GM20431 (cell line): ENCODE results near the gene SPX.

Experiments used
- in situ Hi-C: fragments of 300-500 bp; cut with MseI, MboI; formaldehyde crosslinking; loops from one replicate; pipeline ENCODE4 v1.15.0; 2020; ENCODE audit warnings: low sequenced_read_pairs; ENCODE audit not compliant: unreplicated experiment

Gene SPX, protein sequence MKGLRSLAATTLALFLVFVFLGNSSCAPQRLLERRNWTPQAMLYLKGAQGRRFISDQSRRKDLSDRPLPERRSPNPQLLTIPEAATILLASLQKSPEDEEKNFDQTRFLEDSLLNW

DNA sequence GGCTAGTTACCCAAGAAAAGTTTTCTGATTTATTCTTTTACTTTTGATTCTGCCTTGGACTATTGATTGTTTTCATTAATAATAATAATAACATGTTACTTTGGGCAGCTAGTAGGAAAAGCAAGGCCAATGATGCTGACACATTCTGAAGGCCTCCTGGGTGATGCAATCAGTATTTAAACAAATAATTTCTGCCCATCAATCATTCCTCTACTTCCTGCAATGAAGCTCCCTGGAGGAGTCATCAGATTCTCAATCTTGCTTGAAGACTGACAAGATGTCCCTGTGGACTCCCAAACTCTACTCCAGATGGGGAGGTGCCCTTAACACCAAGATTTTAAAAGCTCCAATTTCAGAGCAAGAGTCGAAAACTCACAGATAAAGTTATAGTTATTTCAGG, at the start of gene SPX:
TSS of gene SPX (plus strand) at position 244 of the 400 bp plus-strand sequence. CDS start 177 bp downstream, outside the sequence.
- in situ Hi-C loops = no loop called here

- in situ Hi-C loops = no loop called here
These were observed 49.1 kb upstream of the SPX start for GRCh38 chr12:21476949-21477348.

DNA sequence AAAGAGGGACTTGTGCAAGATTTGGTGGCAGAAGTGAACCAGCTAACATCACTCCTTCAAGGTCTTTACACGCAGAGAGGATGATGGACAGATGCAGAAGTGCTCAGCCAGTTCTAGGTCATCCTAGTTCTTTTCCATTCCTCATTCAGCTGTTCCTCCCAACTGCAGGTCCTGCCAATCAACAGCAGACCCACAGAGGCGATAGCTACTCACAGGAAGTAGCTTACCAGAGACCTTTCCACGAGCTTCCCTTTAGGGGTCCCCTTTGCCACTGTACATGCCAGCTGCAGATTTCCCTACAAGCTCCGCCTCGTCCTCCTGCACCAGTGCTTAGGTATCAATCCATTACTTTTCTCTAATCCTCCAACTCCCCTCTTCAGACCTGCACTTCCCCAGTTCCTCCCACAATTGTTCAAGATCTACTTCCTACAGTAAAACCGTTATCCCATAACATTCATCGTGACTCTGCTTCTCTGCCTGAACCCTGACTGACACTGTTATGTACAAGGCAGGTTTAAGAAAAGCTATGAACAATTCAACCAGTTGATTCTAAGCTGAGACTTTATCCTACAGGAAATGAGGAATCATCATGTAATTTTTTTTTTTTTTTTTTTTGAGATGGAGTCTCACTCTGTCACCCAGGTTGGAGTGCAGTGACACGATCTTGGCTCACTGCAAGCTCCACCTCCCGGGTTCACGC, 47.2 kb upstream of the SPX start:
- in situ Hi-C loops = no loop called here

DNA sequence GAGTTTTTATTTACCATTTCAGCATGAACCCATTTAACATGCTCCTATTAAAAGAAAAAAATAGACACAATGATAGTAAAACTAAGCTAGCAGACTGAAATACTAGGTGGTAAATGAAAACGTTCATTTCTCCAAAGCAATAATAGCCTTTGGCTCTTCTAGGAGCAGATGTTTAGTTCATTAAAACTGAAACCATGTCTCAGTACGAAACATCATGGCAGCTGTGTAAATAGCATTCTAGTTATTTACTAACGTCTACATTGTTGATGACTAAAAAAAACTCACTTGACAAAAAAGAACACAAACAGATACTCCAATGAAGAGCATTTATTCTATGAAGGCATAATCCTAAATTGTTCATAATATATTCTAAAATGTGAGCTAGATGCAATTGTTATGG, 42.6 kb upstream of the SPX start:
- in situ Hi-C loops = no loop called here

DNA sequence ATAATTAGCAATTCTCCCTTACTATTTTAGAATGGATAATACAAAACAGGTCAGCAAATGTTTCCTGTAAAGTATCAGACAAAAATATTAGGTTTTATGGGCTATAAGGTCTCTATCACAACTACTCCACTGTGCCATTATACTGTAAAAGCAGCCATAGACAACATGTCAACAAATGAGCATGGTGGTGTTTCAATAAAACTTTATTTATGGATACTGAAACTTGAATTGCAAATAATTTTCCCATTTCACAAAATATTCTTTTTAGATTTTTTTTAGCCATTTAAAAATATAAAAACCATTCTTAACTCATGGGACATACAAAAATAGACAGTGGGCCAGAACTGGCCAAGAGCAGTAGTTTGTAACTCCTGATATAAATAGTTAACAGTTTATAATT, 40.1 kb upstream of the SPX start:
- in situ Hi-C loops = no loop called here

DNA sequence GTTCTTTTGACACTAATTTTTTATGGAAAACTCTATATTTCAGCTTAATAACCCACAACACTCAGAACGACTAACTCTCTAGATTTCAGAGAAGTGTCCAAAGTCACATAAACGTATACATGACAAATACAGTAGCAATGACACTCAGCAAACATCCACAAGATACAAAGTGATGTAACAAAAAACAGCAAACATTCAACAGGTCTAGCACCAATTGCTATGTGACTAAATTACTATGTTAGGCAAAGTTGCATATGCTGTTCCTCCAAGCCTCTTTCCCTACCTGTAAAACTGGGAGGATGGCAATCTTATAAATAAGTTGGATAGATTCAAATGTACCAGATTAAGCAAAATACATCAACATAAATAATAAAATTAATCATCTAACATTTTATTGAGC, 26.3 kb upstream of the SPX start:
- in situ Hi-C loops = no loop called here

DNA sequence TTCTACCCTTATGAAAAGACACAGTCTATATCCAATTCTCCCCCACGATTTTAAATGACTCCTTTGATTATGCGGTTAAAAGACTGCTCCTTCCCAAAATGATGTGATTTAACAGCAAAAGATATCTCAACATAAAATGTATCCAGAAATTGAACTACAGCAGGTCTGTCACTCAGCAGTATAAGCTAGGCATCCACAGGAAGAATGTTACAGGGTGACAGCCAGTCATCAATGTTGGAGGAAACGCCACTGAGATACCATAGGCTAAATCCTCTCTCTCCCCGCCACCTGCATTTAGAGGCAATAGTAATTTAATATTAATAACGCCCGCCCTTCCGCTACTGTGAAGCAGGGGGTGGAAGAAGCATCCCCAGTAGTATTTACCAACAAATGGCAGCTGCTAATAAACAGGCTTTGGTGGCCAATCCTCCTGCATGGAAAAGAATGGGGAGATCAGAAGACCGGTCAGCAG, 25.3 kb upstream of the SPX start:
- in situ Hi-C loops = no loop called here

DNA sequence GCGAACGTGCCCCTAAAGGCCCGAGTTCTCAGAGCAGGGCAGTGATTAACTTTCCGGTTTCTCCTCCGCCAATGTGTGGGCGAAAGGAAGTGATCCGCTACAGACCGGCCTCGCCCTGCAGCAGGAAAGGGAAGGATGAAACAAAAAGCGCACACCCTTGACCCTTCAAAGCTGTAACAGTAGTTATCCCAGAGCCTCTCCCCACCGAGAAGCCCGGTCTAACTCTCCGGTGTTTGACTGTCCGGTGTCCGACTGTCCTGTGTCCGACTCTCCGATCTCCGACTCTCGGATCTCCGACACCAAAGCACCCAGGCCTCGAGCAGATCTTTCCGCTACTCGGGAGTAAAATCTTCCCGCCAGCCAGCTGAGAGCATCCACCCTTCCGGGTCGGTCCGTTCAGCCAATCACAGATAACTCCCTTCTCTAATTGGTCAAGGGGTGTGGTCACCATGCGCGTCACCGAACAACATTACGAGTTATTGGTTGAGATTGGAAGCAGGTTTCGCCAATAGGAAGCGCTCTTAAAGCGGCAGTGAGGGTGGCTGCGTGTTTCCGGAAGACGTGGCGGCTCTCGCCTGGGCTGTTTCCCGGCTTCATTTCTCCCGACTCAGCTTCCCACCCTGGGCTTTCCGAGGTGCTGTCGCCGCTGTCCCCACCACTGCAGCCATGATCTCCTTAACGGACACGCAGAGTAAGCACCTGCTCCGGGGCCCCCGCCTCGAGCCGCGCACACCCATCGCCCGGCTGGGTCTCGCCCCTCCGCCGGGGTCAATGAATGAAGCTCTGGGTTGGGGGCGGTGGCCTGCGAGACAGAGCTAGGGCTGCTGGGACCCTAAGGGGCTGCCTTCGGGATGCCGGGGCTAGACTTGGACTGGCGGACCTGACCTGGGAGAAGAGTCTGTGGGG, 24.6 kb upstream of the SPX start, which contains the start of the genes GOLT1B and RECQL:
TSS of gene GOLT1B (plus strand) at position 532 of the 906 bp plus-strand sequence. CDS start at position 667, 135 bp downstream.
TSS of gene RECQL (minus strand) at position 378 of the 906 bp plus-strand sequence. CDS start 2,065 bp downstream, outside the sequence.
- in situ Hi-C loops = no loop called here

DNA sequence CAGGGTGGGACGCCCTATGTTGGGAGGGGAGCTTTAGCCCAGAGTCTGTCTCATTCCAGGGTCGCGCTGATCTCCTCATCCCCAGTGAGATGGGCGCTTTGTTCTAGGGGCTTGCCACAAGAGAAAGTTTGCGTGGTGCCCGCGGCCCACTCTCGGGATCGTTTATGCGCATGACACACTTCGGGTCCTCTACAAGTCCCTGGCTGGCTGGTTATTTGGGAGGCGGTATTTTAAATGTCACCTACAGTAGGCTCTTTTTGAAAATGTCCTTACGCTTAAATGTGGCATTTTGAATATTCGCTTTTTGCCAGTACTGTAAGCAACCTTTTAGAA, 24.0 kb upstream of the SPX start:
- in situ Hi-C loops = no loop called here

DNA sequence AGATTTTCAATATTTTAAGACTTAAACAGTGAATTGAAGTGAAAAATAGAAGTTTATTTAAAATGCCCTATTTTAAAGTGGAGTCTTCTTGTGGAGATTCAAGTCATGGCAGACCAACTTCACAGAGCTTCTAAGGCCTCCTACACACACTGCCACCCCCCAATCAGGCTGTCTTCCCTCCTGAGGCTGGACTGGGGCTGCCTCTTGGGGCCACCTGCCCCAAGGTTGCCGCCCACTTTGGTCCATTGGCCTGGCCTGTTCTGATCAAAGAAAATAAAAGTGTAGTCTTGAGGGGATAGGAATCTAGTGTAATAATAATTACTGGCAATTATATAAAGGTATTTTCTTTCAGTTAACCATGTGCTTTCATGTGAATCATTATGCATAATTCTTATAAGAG, 23.2 kb upstream of the SPX start:
- in situ Hi-C loops = no loop called here

DNA sequence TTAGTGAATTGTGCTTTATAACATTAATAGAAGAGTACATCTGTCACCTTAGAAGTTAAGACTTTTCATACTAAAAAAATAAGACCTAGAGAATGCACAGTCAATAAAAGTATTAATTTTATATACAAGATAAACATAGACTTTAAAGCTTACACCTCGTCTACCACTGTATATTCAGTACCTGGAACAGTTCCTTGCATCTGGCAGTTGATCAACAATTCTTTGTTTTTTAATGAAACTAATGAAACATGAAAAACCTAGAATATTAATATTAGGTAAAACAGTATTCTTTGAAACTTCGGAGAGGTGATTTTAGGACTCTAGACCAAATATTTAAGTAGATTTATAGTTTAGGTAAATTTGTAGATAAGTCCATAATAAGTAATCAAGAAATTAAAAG, 20.2 kb upstream of the SPX start:
- in situ Hi-C loops = no loop called here

DNA sequence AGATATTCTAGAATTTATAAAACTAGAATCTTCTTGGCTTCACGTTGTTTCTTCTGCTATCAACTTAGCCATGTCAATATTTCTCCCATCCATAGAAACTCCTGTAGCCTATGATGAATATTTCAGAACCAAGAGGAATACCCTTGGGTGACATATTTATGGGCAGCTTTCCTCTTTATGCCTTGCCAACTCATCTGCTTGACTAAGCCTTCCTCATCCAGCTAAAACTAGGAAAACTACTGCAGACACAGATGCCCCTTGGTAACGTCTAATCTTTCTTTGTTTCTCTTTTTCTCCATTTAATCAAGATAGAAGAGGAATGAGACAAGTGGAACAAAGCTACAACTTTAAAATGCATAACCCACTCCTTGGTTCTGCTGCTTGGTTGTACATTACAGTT, 18.2 kb upstream of the SPX start:
- in situ Hi-C loops = no loop called here

- in situ Hi-C loops = no loop called here
These were observed 16.3 kb upstream of the SPX start for GRCh38 chr12:21509768-21510167.

GRCh38 chr12:21516281-21516680, 9.8 kb upstream of the SPX start:
- in situ Hi-C loops = no loop called here

DNA sequence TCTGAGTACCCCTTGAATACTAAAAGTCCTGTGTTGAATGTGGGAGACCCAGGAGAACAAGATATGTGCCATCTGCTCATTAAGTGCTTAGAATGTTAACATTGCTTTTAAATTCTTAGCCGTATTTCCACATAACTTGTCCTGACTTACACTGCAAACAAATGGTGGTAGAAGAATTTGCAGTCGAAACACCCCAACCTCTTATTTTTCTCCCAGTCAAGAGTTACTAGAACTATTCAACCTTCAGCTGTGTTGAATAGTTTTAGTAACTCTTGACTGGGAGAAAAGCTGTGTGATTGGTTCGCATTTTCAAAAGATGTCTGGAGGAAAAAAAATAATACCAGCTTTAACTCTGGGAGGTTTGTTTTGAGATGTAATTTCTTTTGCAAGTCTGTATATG, 7.6 kb upstream of the SPX start:
- in situ Hi-C loops = no loop called here

DNA sequence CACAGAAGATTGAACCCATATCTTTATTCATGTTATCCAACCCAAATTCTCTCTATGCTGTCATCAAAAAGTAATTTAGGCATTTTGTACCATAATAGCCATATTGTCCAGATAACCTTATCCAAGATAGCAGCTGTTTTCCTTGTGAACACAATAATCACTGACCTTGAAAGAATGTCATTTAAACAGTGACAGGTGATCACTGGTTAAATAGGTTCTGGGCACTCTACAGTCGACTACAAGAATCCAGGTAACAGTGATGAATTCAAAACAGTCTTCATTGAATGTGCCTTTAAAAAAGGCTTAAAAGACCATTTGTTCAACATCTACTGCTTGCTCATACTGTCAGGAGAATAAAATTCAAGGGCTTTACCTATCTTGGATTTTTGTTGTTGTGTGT, 4.6 kb upstream of the SPX start:
- in situ Hi-C loops = no loop called here

GRCh38 chr12:21523148-21523547, 2.9 kb upstream of the SPX start:
- in situ Hi-C loops = no loop called here

GRCh38 chr12:21526721-21527345, 737 bp downstream of the SPX start:
- in situ Hi-C loops = no loop called here

DNA sequence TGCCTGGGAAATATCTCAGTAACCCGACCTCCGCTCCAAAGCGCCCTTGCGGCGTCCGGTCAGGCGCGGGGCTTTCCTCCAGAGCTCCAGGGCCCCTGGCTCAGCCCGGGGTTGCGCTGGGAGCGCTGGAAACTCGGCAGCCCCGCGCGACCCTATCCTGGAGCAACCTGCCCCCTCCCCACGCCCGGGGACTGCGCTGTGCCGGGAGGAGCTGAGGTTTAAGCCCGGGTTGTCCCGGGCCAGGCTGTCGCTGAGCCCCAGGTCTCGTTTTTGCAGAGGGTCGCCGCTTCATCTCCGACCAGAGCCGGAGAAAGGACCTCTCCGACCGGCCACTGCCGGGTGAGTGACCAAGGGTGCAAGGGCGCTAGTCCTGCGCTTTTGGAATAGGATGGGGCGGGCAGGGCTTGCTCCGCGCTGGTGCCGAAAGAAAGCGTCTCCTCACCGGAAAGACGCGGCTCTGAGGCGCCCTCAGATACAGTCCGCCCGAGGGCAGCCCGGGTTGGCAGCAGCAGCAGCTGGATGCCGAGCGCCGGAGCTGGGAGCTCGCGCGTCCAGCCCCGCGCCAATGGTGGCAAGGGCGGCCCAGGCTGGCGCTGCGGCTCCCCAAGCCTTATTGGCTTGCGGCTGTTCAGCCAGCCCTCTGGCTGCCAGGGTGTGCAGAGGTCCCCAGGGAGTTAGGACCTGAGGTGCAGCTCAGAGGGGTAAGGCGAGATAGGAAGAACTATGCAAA, 1.5 kb downstream of the SPX start:
- in situ Hi-C loops = no loop called here

GRCh38 chr12:21528953-21529352, 2.9 kb downstream of the SPX start:
- in situ Hi-C loops = no loop called here
